ENCODE data around the gene NR1D1. TPM values are rescaled to one million over a fixed set of nuclear protein-coding genes. Genes with fewer than 3 reads are reported as not detected.

Gene NR1D1
- total and polyA plus RNA-seq, 2 of the 13 experiments (the other 11 are each of a cell fraction or from before 2014, with no cell fraction given): 2.1 to 2.7 TPM

GRCh38 chr17:40097931-40098845, 2.2 kb downstream of the NR1D1 start (continued):
- TF ChIP-seq HOMEZ (CRISPR knock-in tag; IDR thresholded peaks at IDR 0.05; ENCODE audit: low read depth) (peak; percentile 80; the same call in 1 of the 2 replicates), ZNF441 (CRISPR knock-in tag; IDR thresholded peaks at IDR 0.05; ENCODE audit: borderline replicate concordance) (peak; percentile 53; the same call in 1 of the 2 replicates), TEAD2 (CRISPR knock-in tag; IDR thresholded peaks at IDR 0.05) (0 out of 2 replicates have a peak, but pooled peaks have one; percentile 58), WIZ (CRISPR knock-in tag; IDR thresholded peaks at IDR 0.05) (0 out of 2 replicates have a peak, but pooled peaks have one; percentile 49), ZKSCAN1 (IDR thresholded peaks at IDR 0.05; ENCODE audit: low read length) (0 out of 2 replicates have a peak, but pooled peaks have one; percentile 25), FLYWCH1 (CRISPR knock-in tag; IDR thresholded peaks at IDR 0.05) (0 out of 2 replicates have a peak, but pooled peaks have one; percentile 12), PRMT3 (CRISPR knock-in tag; IDR thresholded peaks at IDR 0.05; ENCODE audit: borderline replicate concordance, low read depth) (peak; percentile 18; the same call in 1 of the 2 replicates), ZNF468 (CRISPR knock-in tag; IDR thresholded peaks at IDR 0.05) (peak; percentile 93; the same call in 1 of the 2 replicates), SYNCRIP (IDR thresholded peaks at IDR 0.05; ENCODE audit: insufficient read depth, low read depth, low read length) (no peak), TSC22D2 (CRISPR knock-in tag; IDR thresholded peaks at IDR 0.05; ENCODE audit: borderline replicate concordance) (no peak), ZBTB3 (CRISPR knock-in tag; IDR thresholded peaks at IDR 0.05; ENCODE audit: borderline replicate concordance, low read depth) (peak; percentile 18), MNT (IDR thresholded peaks at IDR 0.05) (peak; percentile 97), ZFP36L1 (CRISPR knock-in tag; IDR thresholded peaks at IDR 0.05) (peak; percentile 99), NFIB (CRISPR knock-in tag; IDR thresholded peaks at IDR 0.05; ENCODE audit: borderline replicate concordance) (no peak), ZNF3 (CRISPR knock-in tag; IDR thresholded peaks at IDR 0.05) (0 out of 2 replicates have a peak, but pooled peaks have one; percentile 75), ZNF512 (CRISPR knock-in tag; IDR thresholded peaks at IDR 0.05) (no peak), ZNF530 (CRISPR knock-in tag; IDR thresholded peaks at IDR 0.05; ENCODE audit: low read depth) (no peak), HOXA3 (CRISPR knock-in tag; IDR thresholded peaks at IDR 0.05) (peak; percentile 89), ZNF747 (CRISPR knock-in tag; IDR thresholded peaks at IDR 0.05; ENCODE audit: borderline replicate concordance) (peak; percentile 96; the same call in 1 of the 2 replicates), CBX5 (CRISPR knock-in tag; IDR thresholded peaks at IDR 0.05; ENCODE audit: borderline replicate concordance) (peak; percentile 63; the same call in 1 of the 2 replicates), MZF1 (CRISPR knock-in tag; IDR thresholded peaks at IDR 0.05; ENCODE audit: borderline replicate concordance) (peak; percentile 94), ZNF773 (CRISPR knock-in tag; IDR thresholded peaks at IDR 0.05; ENCODE audit: borderline replicate concordance) (peak; percentile 88; the same call in 1 of the 2 replicates), CHD4 (IDR thresholded peaks at IDR 0.05; ENCODE audit: borderline replicate concordance, low read length) (peak; percentile 93; the same call in 1 of the 2 replicates), NCOA1 (CRISPR knock-in tag; IDR thresholded peaks at IDR 0.05) (0 out of 2 replicates have a peak, but pooled peaks have one; percentile 6)
